ENCODE results near the gene COA1. TPM values are rescaled to one million over a fixed set of nuclear protein-coding genes. Genes with fewer than 3 reads are reported as not detected.
A peak's percentile ranks its signal among the peaks of the same experiment; 100 is the strongest.

The COA1 gene
- total RNA-seq, 1 donor from 2014 or later = 192 TPM

GRCh38 chr7:43645699-43646226 is 83.6 kb downstream of the COA1 start:
- Mint-ChIP-seq H3K9me3 (no peaks in the 10 kb centered on the region), H3K27me3 (ENCODE audit: insufficient read depth, low read depth) (peaks cover 9% of the 10 kb centered on the region), H3K36me3 (peaks cover 35% of the 10 kb centered on the region), H3K27ac (no peak overlapping the region), H3K4me3 (peak overlapping the region; percentile 18), H3K4me1 (peaks cover 66% of the 10 kb centered on the region)
- Histone ChIP-seq H3K36me3 (no peaks in the 10 kb centered on the region), H3K4me2 (no peak overlapping the region), H3K4me3 (no peak overlapping the region), H3K27me3 (no peaks in the 10 kb centered on the region), H4K20me1 (ENCODE audit: low read depth) (peaks cover 54% of the 10 kb centered on the region), H3F3A (ENCODE audit: low read depth) (peaks cover 13% of the 10 kb centered on the region), H3K9ac (no peak overlapping the region), H3K27ac (no peak overlapping the region), H3K79me2 (ENCODE audit: low read depth) (peaks cover 28% of the 10 kb centered on the region), H3K4me1 (peaks cover 26% of the 10 kb centered on the region), H3K9me3 (ENCODE audit: low read depth) (no peaks in the 10 kb centered on the region), H2AFZ (replicated peaks) (no peak overlapping the region)
- TF ChIP-seq CTCF (IDR thresholded peaks at IDR 0.05) = no peak
- TF ChIP-seq EZH2 (IDR thresholded peaks at IDR 0.05) = no peak
- no peak for TF ChIP-seq EZH2phosphoT487 (IDR thresholded peaks at IDR 0.05)
- no peak for DNase-seq (ENCODE audit: low spot score)

- H3K36me3 Mint-ChIP-seq = peaks cover 38% of the 10 kb centered on the region
- H3K9me3 Mint-ChIP-seq = no peaks in the 10 kb centered on the region
- H3K9me3 ChIP-seq (ENCODE audit: low read depth) = no peaks in the 10 kb centered on the region
- no peak overlapping the region for H3K4me2 ChIP-seq
- H4K20me1 ChIP-seq (ENCODE audit: low read depth) = peaks cover 56% of the 10 kb centered on the region
- peaks cover 28% of the 10 kb centered on the region for H3F3A ChIP-seq (ENCODE audit: low read depth)
- H3K27me3 ChIP-seq = no peaks in the 10 kb centered on the region
- no peak overlapping the region for H3K4me3 Mint-ChIP-seq
- H3K4me1 Mint-ChIP-seq = peaks cover 66% of the 10 kb centered on the region
- H3K27ac Mint-ChIP-seq = no peak overlapping the region
- peaks cover 7% of the 10 kb centered on the region for H3K36me3 ChIP-seq
- no peak overlapping the region for H3K4me3 ChIP-seq
- no peak overlapping the region for H3K27ac ChIP-seq
- TF ChIP-seq EZH2phosphoT487 (IDR thresholded peaks at IDR 0.05) = no peak
- TF ChIP-seq EZH2 (IDR thresholded peaks at IDR 0.05) = no peak
- no peak for TF ChIP-seq CTCF (IDR thresholded peaks at IDR 0.05)
- H3K4me1 ChIP-seq = peaks cover 43% of the 10 kb centered on the region
- no peak overlapping the region for H3K9ac ChIP-seq
- H2AFZ ChIP-seq (replicated peaks) = no peak overlapping the region
- DNase-seq (ENCODE audit: low spot score) = no peak
- peaks cover 13% of the 10 kb centered on the region for H3K79me2 ChIP-seq (ENCODE audit: low read depth)
- peaks cover 9% of the 10 kb centered on the region for H3K27me3 Mint-ChIP-seq (ENCODE audit: insufficient read depth, low read depth)
Measured at GRCh38 chr7:43643846-43644245, 85.5 kb downstream of the COA1 start.

DNA sequence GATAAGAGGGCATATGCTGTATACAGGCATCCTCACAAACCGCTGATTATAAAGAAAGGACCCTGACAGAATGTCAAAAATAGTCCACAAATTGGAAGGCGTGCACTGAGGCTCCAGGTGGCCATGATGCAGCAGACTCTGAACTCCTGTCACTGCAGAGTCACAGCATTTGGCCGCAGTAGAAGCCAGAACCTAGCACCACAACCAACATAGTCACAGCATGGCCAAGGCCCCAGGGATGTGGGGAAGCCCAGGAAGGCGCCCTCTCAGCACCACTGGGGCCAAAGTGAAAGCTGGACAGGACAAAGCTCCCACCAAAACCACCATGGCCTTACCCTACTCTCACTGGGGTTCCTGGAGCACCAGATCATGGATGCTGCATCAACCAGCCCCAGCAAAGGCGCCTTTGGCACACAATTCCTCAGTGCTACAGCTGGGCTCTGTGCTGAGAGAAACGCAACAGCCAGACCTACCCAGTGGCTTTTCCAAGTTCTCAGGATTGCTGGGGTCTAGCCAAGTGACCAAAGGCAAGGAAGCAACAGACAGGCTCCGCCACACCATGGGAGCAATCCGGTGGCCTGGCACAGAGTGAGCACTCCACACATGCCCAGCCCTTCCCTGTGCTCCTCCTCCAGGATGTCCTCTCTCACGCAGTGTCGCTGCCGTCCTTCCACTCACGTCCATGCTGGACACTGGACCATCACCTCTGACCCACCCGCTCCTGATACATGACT is 86.3 kb downstream of the COA1 start:
- H3F3A ChIP-seq (ENCODE audit: low read depth) = peaks cover 28% of the 10 kb centered on the region
- no peaks in the 10 kb centered on the region for H3K9me3 ChIP-seq (ENCODE audit: low read depth)
- peaks cover 8% of the 10 kb centered on the region for H3K27me3 Mint-ChIP-seq (ENCODE audit: insufficient read depth, low read depth)
- no peak overlapping the region for H3K27ac ChIP-seq
- no peaks in the 10 kb centered on the region for H3K27me3 ChIP-seq
- H3K4me2 ChIP-seq = no peak overlapping the region
- H3K4me1 ChIP-seq = peaks cover 40% of the 10 kb centered on the region
- peaks cover 62% of the 10 kb centered on the region for H3K4me1 Mint-ChIP-seq
- H3K4me3 ChIP-seq = no peak overlapping the region
- peaks cover 39% of the 10 kb centered on the region for H3K36me3 Mint-ChIP-seq
- TF ChIP-seq CTCF (IDR thresholded peaks at IDR 0.05) = no peak
- H3K79me2 ChIP-seq (ENCODE audit: low read depth) = peaks cover 13% of the 10 kb centered on the region
- H3K4me3 Mint-ChIP-seq = no peak overlapping the region
- no peak overlapping the region for H3K27ac Mint-ChIP-seq
- peaks cover 56% of the 10 kb centered on the region for H4K20me1 ChIP-seq (ENCODE audit: low read depth)
- H3K9ac ChIP-seq = no peak overlapping the region
- no peaks in the 10 kb centered on the region for H3K9me3 Mint-ChIP-seq
- no peak overlapping the region for H2AFZ ChIP-seq (replicated peaks)
- DNase-seq (ENCODE audit: low spot score) = no peak
- H3K36me3 ChIP-seq = peaks cover 8% of the 10 kb centered on the region
